Effector memory CD8-positive, alpha-beta T cell (primary cell): ENCODE data around the gene GRIK3.
"Not testable (repeated sequence)": the region's sequence is repeated elsewhere in the genome, so short reads cannot be mapped to it uniquely, and the experiment has no call there.

Experiments used
- ATAC-seq: fragments of 150-1000 bp; cut with Tn5 transposase; replicated peaks from 2 replicates; pipeline ENCODE4 v1.10.0; 2021; ENCODE audit warnings: mild to moderate bottlenecking, moderate library complexity
- DNase-seq, 3 experiments: peaks; one replicate each; pipeline ENCODE4 v3.0.0; 2021
- H3K27ac Mint-ChIP-seq, 2 donors: one replicate each; pipeline ENCODE4 v1.8.0; 2022; ENCODE audit warnings: mild to moderate bottlenecking in 2 of 2, mixed read lengths in 2 of 2, moderate library complexity in 2 of 2
- H3K27me3 Mint-ChIP-seq, 2 donors: one replicate each; pipeline ENCODE4 v1.8.0; 2022; ENCODE audit warnings: mixed read lengths in 2 of 2
- H3K36me3 Mint-ChIP-seq: one replicate; pipeline ENCODE4 v1.8.0; 2022; ENCODE audit warnings: mild to moderate bottlenecking, moderate library complexity, mixed read lengths; ENCODE audit not compliant: insufficient read depth
- H3K4me1 Mint-ChIP-seq, 2 donors: one replicate each; pipeline ENCODE4 v1.8.0; 2022; ENCODE audit warnings: low read depth in 2 of 2, mixed read lengths in 2 of 2
- H3K4me3 Mint-ChIP-seq, 2 donors: one replicate each; pipeline ENCODE4 v1.8.0; 2022; ENCODE audit warnings: mild to moderate bottlenecking in 2 of 2, mixed read lengths in 2 of 2, moderate library complexity in 2 of 2
- H3K9me3 Mint-ChIP-seq, 2 donors: one replicate each; pipeline ENCODE4 v1.8.0; 2022; ENCODE audit warnings: mixed read lengths in 2 of 2
- total RNA-seq, 9 experiments: gene quantifications; one replicate each; lab custom pipeline; 2026; lab: John Stamatoyannopoulos, UW

The GRIK3 gene
- 0 to 0.36 (median 0) reads per million in 9 experiments for total RNA-seq

DNA sequence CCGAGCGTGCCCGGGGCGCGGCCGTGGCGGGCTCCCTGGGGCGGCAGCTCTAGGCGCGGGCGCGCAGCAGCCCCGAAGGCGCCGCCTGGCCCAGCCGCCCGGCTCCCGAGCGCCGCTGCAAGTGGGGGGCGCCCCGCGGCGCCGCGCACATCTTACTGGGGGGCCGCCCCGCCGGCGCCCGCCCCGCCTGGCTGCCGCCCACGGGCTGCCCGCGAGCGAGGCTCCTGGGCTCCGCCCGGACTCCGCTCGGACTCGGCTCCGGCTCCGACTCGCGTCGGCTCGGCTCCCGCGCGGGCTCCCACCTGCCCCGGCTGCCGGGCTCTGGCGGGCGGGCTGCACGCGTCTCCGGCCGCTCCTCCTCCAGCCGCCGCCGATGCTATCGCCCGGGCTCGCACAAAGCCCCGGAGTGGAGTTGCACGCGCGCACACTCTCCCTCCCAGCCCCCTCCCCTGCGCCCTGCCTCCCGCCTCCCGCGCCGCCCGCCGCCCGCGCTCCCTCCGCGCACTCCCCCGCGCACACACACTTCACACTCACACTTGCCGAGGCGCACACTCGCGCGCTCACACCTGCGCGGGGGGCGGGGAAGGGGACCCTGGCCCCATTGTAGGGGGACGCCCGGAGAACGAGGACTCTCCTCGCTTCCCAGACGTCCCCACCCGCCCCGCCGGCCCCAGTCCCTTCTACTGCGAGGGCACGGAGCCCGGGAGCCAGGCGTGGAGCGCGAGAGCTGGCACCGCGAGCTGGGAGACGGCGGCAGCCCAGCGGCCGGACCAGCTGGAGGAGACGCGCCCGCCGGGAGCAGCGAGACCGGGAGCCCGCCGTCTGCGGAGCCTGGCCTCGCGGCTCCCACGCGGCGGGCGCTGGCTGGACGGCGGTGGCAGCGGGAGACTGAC is at the start of gene GRIK3:
Gene GRIK3, minus strand, starts transcription at position 395 of the 893 bp plus-strand sequence. CDS start 407 bp downstream, outside the sequence.
- H3K4me1 Mint-ChIP-seq: peaks cover 3 to 12% of the 10 kb centered on the region in 2 donors
- H3K27me3 Mint-ChIP-seq: peaks cover 62 to 88% of the 10 kb centered on the region in 2 donors
- H3K27ac Mint-ChIP-seq: no peak within 1 kb of the TSS
- H3K4me3 Mint-ChIP-seq: no peak within 1 kb of the TSS
- no peaks in the 10 kb centered on the region for H3K9me3 Mint-ChIP-seq
- no peaks in the 10 kb centered on the region for H3K36me3 Mint-ChIP-seq
- ATAC-seq (no peak), DNase-seq (no peak)

DNA sequence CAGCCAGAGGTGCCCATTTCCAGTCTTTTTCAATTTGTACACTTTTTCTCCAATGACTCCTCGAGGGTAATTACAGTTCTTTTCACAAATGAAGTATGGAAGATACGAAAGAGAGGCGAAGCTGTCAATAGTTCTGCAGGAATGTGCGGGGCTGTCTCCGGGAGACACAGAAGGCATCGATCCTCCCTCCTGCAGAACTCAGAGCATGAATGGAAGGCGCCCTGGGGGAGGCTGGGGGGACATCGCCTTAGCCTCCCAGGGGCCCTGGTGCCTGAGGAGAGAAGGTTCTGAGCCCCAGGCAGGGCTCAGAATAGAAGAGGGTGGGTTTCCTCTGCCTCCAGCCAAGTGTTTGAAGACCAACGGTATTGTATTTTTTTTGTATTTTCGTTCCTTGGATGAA is 49.7 kb upstream of the GRIK3 start:
- DNase-seq (no peak), ATAC-seq (no peak)
- H3K27ac Mint-ChIP-seq: no peak overlapping the region
- H3K27me3 Mint-ChIP-seq: peaks cover 33 to 34% of the 10 kb centered on the region in 2 donors
- H3K4me3 Mint-ChIP-seq: no peak overlapping the region
- H3K9me3 Mint-ChIP-seq: no peaks in the 10 kb centered on the region
- no peaks in the 10 kb centered on the region for H3K4me1 Mint-ChIP-seq
- H3K36me3 Mint-ChIP-seq: no peaks in the 10 kb centered on the region

DNA sequence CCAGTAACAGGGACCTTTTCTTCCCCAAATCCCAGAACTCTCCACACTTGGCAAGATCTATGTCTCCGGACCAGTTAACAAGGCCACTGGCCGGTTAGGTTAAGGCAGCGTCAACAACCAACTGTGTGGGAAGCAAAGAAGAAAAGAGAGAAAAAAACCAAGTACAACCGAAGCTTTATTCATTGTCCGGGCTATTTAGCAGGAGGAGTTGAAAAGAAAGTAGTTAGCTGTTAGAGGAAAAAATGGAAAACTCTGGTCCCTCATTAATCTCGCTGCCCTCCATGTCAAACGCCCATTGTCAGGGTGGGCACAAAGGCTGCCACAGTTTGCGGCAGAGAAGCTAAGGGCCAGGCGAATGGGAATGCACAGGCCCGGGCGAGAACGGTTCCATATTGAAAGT is 49.3 kb upstream of the GRIK3 start:
- Mint-ChIP-seq H3K4me1 (no peaks in the 10 kb centered on the region), H3K9me3 (no peaks in the 10 kb centered on the region), H3K36me3 (no peaks in the 10 kb centered on the region), H3K27me3 (peaks cover 33 to 34% of the 10 kb centered on the region in 2 donors), H3K4me3 (no peak overlapping the region), H3K27ac (no peak overlapping the region)
- no peak for DNase-seq
- ATAC-seq: no peak

DNA sequence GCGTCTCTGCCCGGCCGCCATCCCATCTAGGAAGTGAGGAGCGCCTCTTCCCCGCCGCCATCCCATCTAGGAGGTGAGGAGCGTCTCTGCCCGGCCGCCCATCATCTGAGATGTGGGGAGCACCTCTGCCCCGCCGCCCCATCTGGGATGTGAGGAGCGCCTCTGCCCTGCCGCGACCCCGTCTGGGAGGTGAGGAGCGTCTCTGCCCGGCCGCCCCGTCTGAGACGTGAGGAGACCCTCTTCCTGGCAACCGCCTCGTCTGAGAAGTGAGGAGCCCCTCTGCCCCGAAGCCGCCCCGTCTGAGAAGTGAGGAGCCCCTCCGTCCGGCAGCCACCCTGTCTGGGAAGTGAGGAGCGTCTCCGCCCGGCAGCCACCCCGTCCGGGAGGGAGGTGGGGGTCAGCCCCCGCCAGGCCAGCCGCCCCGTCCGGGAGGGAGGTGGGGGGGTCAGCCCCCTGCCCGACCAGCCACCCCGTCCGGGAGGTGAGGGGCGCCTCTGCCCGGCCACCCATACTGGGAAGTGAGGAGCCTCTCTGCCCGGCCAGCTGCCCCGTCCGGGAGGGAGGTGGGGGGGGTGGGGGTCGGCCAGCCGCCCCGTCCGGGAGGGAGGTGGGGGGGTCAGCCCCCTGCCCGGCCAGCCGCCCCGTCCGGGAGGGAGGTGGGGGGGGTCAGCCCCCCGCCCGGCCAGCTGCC is 46.1 kb upstream of the GRIK3 start:
- H3K4me3 Mint-ChIP-seq, H3K4me1 Mint-ChIP-seq, H3K36me3 Mint-ChIP-seq, H3K27ac Mint-ChIP-seq, H3K9me3 Mint-ChIP-seq, DNase-seq, ATAC-seq: not testable (repeated sequence)
- peaks cover 23 to 27% of the 10 kb centered on the region in 2 donors for H3K27me3 Mint-ChIP-seq

DNA sequence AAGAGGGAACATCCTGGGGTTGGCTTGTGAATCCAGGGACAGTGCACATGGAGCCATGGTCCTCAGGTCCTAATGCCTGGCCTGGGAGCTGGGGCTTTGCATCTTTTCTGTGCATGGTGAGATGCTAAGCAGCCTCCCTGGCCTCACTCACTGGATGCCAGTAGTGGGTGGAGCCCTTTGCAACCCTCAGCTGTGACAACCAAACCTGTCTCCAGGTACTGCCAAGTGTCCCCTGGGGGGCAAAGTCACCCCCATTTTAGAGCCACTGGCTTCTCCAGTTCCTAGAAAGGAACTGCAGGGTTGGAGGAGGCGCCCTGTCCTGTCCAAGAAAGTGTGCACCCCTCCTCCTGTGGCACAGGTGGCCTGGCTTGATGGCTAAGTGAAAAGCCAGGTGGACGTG is 44.6 kb upstream of the GRIK3 start:
- Mint-ChIP-seq H3K9me3 (no peaks in the 10 kb centered on the region), H3K4me1 (no peaks in the 10 kb centered on the region), H3K36me3 (no peaks in the 10 kb centered on the region), H3K27me3 (peaks cover 13 to 20% of the 10 kb centered on the region in 2 donors), H3K27ac (no peak overlapping the region), H3K4me3 (no peak overlapping the region)
- no peak for ATAC-seq
- no peak for DNase-seq

DNA sequence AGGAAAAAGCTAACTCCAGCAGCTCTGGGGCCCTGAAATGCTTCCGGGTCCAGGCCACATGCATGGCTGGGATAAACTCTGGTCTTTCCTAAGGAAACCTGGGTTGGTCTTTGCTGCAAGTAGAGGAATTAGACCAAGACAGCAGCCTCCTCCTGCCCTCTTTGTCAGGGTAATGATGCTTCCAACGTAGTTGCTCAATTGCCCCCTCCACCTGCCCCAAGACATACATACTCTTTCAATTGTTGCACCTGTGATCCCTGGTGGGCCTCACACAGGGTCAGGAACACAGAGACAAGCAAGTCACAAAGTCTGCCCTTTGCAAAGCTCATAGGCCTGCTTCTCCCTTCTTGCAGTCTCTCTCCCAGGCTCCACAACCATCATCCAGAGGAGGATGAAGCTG is 41.9 kb upstream of the GRIK3 start:
- ATAC-seq: no peak
- Mint-ChIP-seq H3K36me3 (no peaks in the 10 kb centered on the region), H3K27ac (no peak overlapping the region), H3K4me1 (no peaks in the 10 kb centered on the region), H3K27me3 (peaks cover 19 to 22% of the 10 kb centered on the region in 2 donors), H3K4me3 (no peak overlapping the region), H3K9me3 (no peaks in the 10 kb centered on the region)
- no peak for DNase-seq

DNA sequence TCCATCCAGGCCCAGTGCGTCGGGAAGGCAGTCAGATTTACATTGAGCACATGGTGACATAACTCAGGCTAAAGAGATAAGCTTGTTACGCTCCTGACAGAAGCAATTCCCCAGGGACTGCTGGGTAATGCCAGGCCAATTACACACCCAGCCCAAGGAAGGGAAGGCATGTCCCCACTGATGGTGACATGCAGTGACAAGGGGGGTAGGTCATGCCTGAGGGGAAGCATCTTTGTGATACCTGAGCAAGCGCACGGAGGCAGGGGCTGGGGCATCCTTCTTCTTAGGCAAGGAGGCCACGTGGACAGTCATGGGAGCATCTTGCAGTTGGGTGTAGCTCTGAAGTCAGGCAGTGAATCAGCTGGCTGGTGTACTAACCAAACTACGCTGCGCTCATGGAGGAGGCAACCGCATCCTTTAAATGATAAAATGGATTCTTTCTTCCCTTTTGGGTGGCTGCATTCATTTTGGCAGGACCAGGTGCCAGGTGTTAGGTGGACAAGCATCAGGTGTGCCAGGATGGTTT is 39.6 kb upstream of the GRIK3 start:
- DNase-seq (no peak), ATAC-seq (no peak)
- peaks cover 27 to 32% of the 10 kb centered on the region in 2 donors for H3K27me3 Mint-ChIP-seq
- H3K4me1 Mint-ChIP-seq: no peaks in the 10 kb centered on the region
- no peak overlapping the region for H3K27ac Mint-ChIP-seq
- H3K4me3 Mint-ChIP-seq: no peak overlapping the region
- no peaks in the 10 kb centered on the region for H3K36me3 Mint-ChIP-seq
- no peaks in the 10 kb centered on the region for H3K9me3 Mint-ChIP-seq

DNA sequence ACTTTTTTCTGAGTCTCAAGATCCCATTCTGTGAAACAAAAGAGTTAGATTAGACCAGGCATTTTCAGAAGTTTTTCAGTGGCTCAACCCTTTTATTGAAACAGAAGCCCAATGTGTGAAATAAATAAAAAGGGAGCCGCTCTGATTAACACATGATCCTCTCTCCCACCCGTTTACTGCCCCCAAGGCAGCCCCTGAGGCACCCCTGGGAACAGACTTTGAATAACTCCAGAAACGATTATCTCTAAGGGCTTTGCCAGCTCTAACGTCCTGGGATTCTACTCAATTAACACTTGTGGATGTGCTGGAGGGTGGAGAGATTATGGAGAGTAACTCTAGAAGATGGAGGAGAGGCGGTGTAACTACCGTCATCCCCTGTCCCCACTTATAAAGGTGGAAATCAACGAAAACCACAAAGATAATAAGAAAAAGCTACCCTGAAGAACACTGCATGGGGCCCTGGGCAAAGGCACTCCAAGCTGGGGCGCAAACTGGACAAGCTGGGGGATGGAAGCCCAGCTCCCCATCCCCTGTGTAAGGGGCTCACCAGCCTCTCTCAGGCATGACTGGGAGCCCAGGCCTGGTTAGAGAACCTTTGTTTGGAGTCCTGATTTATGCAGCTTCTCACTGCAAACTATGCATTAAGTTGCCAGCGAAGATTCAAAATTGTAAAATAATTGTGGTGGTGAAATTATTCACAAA is 39.0 kb upstream of the GRIK3 start:
- no peak for ATAC-seq
- Mint-ChIP-seq H3K27me3 (peaks cover 33 to 38% of the 10 kb centered on the region in 2 donors), H3K4me3 (no peak overlapping the region), H3K4me1 (no peaks in the 10 kb centered on the region), H3K27ac (no peak overlapping the region), H3K36me3 (no peaks in the 10 kb centered on the region), H3K9me3 (no peaks in the 10 kb centered on the region)
- DNase-seq: no peak

DNA sequence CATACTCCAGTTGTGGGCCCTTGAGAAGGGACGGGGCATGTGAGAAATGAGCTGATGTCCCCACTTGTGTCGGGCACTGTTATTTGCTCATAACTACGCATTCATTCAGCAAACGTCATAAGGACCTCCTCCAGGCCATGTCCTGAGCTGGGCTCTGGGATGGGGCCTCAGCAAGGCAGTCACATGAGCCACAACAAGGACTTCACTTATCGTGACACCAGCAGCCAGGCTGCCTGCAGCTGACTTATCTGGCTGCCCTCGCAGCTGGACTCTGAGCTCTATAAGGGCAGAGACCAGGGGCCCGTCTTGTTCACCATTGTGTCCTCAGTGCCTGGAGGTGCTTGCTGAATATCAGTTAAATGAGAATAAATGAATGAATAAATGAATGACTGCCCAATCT is 37.5 kb upstream of the GRIK3 start:
- Mint-ChIP-seq H3K27me3 (peaks cover 48 to 53% of the 10 kb centered on the region in 2 donors), H3K36me3 (no peaks in the 10 kb centered on the region), H3K27ac (no peak overlapping the region), H3K4me3 (no peak overlapping the region), H3K4me1 (no peaks in the 10 kb centered on the region), H3K9me3 (no peaks in the 10 kb centered on the region)
- ATAC-seq (no peak), DNase-seq (no peak)

DNA sequence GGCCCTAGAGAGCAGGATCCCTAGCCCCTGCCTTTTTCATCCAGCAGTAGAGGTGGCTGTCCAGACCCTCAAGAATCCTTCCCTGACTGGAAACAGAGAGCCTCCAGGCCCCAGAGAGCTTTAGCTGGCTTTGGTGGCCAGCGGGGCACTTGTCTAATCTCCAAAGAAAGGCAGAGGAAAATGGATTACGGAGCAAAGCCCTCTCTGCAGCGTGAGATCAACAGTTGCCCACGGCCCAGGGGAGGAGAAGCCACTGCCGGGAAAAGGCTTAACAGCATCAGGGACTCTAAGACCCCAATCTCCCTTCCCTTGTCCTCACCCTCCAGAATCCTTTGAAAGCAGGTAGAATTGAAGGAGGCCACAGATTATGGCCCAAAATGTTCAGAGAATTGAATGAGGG is 35.8 kb upstream of the GRIK3 start:
- Mint-ChIP-seq H3K9me3 (no peaks in the 10 kb centered on the region), H3K27me3 (peaks cover 61 to 70% of the 10 kb centered on the region in 2 donors), H3K36me3 (no peaks in the 10 kb centered on the region), H3K4me3 (no peak overlapping the region), H3K27ac (no peak overlapping the region), H3K4me1 (no peaks in the 10 kb centered on the region)
- DNase-seq (no peak), ATAC-seq (no peak)

DNA sequence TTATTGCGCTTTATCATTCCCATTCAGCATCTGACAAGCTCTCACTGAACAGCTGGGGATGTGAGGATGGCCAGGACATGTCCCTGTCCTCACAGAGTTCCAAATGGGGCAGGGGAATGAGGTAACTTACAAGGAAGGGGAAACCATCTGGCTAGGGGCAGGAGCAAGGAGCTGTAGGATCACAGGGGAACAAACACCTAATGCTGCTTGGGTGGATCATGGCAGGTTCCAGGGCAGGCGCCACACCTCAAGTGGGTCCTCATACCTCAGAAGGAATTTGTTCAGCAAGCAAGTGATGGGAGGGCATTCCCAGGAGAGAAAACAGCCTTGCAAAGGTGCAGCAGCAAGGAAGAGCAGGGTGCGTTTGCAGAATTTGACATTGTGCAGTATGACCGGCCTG is 35.1 kb upstream of the GRIK3 start:
- Mint-ChIP-seq H3K27ac (no peak overlapping the region), H3K36me3 (no peaks in the 10 kb centered on the region), H3K4me1 (no peaks in the 10 kb centered on the region), H3K4me3 (no peak overlapping the region), H3K9me3 (no peaks in the 10 kb centered on the region), H3K27me3 (peaks cover 62 to 72% of the 10 kb centered on the region in 2 donors)
- no peak for DNase-seq
- no peak for ATAC-seq

DNA sequence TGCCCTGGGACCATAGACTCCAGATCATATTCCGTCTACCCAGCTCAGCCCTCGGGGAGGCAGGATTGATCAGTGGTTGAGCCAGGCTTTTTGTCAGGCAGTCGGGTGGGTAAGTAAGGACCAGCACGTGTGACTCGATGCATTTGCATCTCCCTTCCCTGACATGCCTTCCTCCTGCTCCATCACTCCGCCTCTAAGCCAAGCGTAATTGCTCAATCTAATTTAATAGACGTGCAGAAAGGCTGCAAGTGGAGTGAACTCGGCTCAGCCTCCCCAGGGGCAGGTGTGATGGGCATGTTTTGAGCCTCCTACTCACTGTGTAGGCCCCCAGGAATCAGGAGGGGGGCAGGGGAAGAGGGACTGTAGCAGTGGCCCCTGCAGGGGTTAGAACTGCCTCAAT is 34.6 kb upstream of the GRIK3 start:
- Mint-ChIP-seq H3K27ac (no peak overlapping the region), H3K36me3 (no peaks in the 10 kb centered on the region), H3K27me3 (peaks cover 67 to 73% of the 10 kb centered on the region in 2 donors), H3K4me3 (no peak overlapping the region), H3K4me1 (no peaks in the 10 kb centered on the region), H3K9me3 (no peaks in the 10 kb centered on the region)
- ATAC-seq (no peak), DNase-seq (no peak)

DNA sequence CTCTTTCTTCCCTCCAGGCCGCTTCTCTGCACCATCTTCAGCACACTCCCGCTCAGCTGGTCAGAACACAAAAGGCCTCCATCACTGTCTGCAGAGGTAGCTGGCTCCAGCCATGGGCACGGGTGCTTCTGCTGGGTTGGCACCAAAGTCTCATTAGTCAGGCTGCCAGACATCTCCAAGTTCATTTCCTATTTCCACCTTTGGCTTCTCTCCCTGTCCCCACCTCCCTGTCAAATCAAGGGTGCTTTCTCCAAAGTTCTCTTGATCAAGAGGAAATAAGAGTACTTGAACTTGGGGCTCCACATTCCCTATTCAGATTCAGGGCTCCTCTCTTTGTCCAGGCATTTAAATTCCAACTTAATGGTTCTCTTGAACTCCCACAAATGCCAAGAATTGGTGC is 33.9 kb upstream of the GRIK3 start:
- no peak overlapping the region for H3K27ac Mint-ChIP-seq
- no peak for ATAC-seq
- H3K27me3 Mint-ChIP-seq: peaks cover 62 to 72% of the 10 kb centered on the region in 2 donors

More for the DNA sequence above, 33.9 kb upstream of the GRIK3 start:
- DNase-seq: no peak
- Mint-ChIP-seq H3K4me1 (no peaks in the 10 kb centered on the region), H3K9me3 (no peaks in the 10 kb centered on the region), H3K4me3 (no peak overlapping the region), H3K36me3 (no peaks in the 10 kb centered on the region)
